NCI-H526 (cell line): ENCODE results near the gene SOCS3.

Experiments
- DNase-seq, 2 experiments: peaks; one replicate each; lab custom pipeline; 2025; lab: John Stamatoyannopoulos, UW

The SOCS3 gene

DNA sequence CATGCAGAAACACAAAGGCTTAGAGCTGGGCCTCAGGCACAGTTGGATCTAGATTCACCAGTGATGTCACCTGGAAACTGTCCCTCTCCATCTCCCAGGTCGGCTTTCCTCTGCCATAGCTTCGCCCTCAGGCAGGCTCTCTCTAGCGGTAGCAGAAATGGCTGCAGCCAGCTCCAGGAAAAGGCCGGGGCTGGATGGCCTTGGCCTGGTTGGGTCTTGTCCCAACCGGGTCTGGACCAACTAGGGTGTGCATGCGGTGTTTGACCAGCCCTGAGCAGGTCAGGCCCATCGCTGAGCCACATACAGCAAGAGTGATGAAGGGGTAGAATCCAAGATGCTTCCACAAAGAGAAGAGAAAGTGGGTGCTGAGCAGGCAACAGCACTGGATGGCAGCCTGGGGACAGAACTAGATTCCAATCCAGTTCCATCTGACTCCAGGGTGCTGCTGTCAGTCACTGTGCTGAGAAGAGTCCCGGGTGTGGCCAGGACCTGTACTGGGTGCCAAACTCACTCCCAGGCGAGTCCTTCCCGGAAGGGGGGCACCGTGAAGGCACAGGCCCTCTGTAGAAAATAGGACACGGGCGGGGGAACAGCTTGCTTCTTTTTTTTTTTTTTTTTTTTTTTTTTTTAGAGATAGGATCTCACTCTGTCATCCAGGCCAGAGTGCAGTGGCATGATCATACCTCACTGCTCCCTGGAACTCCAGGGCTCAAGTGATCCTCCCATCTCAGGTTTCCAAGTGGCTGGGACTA, 51.8 kb downstream of the SOCS3 start:
- no peak for DNase-seq

DNA sequence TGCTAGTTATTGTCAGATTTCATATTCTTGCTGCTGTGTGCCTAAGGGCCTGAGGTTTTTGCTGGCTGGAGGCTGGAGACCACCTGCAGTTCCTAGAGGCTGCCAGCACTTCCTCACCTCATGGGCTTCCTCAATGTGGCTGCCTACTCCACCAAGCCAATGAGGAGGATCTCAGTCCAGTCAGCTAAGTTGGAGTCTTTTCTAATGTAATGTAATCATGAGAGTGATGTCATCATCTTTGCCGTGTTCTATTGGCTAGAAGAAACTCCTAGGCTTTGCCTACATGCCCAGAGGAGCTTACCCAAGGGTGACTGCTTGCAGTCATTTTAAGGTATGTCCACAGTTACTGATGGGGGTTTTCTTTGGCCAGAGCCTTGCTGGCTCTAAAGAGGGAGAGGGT, 53.0 kb downstream of the SOCS3 start:
- DNase-seq = no peak
